ENCODE data around the gene IRF4. TPM values are rescaled to one million over a fixed set of nuclear protein-coding genes. Genes with fewer than 3 reads are reported as not detected.
A peak's percentile ranks its signal among the peaks of the same experiment; 100 is the strongest.

IRF4 gene
- total and polyA plus RNA-seq, 2 donors (not counting 1 experiment from before 2014, with no cell fraction given), result 75.7 to 142 TPM

- Histone ChIP-seq H3K4me2 (replicated peaks; ENCODE audit: low read depth, low read length, poor library complexity, severe bottlenecking) (peak overlapping the region; percentile 2), H3K9ac (ENCODE audit: low read length) (no peak overlapping the region)
- H3K27ac Mint-ChIP-seq, result peak overlapping the region; percentile 98
Measured at GRCh38 chr6:355373-356208, 36.0 kb upstream of the IRF4 start.

More at GRCh38 chr6:355373-356208, 36.0 kb upstream of the IRF4 start:
- no peak for TF ChIP-seq CTCF (IDR thresholded peaks at IDR 0.05)
- TF ChIP-seq EZH2 (IDR thresholded peaks at IDR 0.05; ENCODE audit: borderline replicate concordance, insufficient read depth, low read depth, low read length, poor library complexity, severe bottlenecking), result no peak
- no peak for DNase-seq
- no peak overlapping the region for H3K4me3 ChIP-seq (ENCODE audit: control extremely low read depth in 1 of 5, extremely low read depth in 1 of 5, insufficient read depth in 1 of 5, low read depth in 2 of 5, low read length in 4 of 5)
- H3K36me3 ChIP-seq (replicated peaks in 1 of 2; ENCODE audit: control extremely low read depth in 1 of 2, control insufficient read depth in 1 of 2, extremely low read depth in 1 of 2, insufficient read depth in 2 of 2, low read length in 1 of 2), result peaks cover 0 to 27% of the 10 kb centered on the region in 2 experiments
- intact Hi-C loops (cut with micrococcal nuclease), result loop anchor here (2.0 kb wide), 1 partner anchor 65 kb away; no protein-coding TSS in a partner anchor
- peak overlapping the region; percentile 10 for H3K4me3 Mint-ChIP-seq
- peaks cover 0 to 42% (median 0%) of the 10 kb centered on the region in 3 donors for H3K9me3 ChIP-seq (ENCODE audit: control extremely low read depth in 1 of 3, control insufficient read depth in 2 of 3, insufficient read depth in 1 of 3, low read length in 2 of 3)
- no peaks in the 10 kb centered on the region for H3K9me3 Mint-ChIP-seq (ENCODE audit: insufficient read depth)
- H3K27me3 ChIP-seq (replicated peaks in 1 of 4; ENCODE audit: control extremely low read depth in 1 of 4, control insufficient read depth in 3 of 4, insufficient read depth in 4 of 4, low read length in 3 of 4), result no peaks in the 10 kb centered on the region
- no peaks in the 10 kb centered on the region for H4K20me1 ChIP-seq (ENCODE audit: control insufficient read depth, insufficient read depth, low read length, poor library complexity, severe bottlenecking)
- peaks cover 20% of the 10 kb centered on the region for H3K79me2 ChIP-seq (ENCODE audit: control insufficient read depth, insufficient read depth, low read length)
- peak overlapping the region in 1 of 2 donors; percentile 75 for H3K27ac ChIP-seq (ENCODE audit: low read length in 2 of 2)
- H3K27me3 Mint-ChIP-seq, result no peaks in the 10 kb centered on the region
- ATAC-seq (ENCODE audit: low read depth), result no peak
- 82% methylated on average over 7 of the region's 9 CpGs for WGBS (ENCODE audit: insufficient coverage)
- peaks cover 53% of the 10 kb centered on the region for H3K4me1 Mint-ChIP-seq
- ChIA-PET POLR2A (interaction anchor here (0.7 kb wide), 1 partner anchor 48 kb away, joined by 3 read pairs; no protein-coding TSS in a partner anchor), CTCF (interaction anchor here (1.3 to 2.2 kb wide), 4 partner anchors 33 to 167 kb away, joined by 3 to 7 read pairs (median 4); partner anchors contain the start of gene DUSP22)
- H2AFZ ChIP-seq (ENCODE audit: insufficient read depth, low read depth, low read length, poor library complexity, severe bottlenecking), result no peak overlapping the region
- H3K4me1 ChIP-seq (ENCODE audit: control insufficient read depth in 2 of 2, insufficient read depth in 2 of 2, low read length in 2 of 2), result peaks cover 43 to 60% of the 10 kb centered on the region in 2 donors

Data from B cell (primary cell).